Neural cell (in vitro differentiated cells): ENCODE data around the gene LDLRAD4.

Source experiments
- EP300 ChIP-seq: fragments of 450-650 bp; conservative IDR thresholded peaks from 2 replicates; pipeline ENCODE4 v1.6.1; 2014; ENCODE audit warnings: antibody characterized with exemption, mild to moderate bottlenecking, moderate library complexity; ENCODE audit not compliant: poor library complexity, severe bottlenecking
- SMC3 ChIP-seq: fragments of 450-650 bp; conservative IDR thresholded peaks from 2 replicates; pipeline ENCODE4 v1.6.1; 2014; ENCODE audit warnings: antibody characterized with exemption, mild to moderate bottlenecking, moderate library complexity; ENCODE audit not compliant: poor library complexity
- TF ChIP-seq, protein P1 (sequence below): fragments of 450-650 bp; IDR thresholded peaks from 2 replicates; pipeline ENCODE4 v1.5.1; 2014; ENCODE audit warnings: antibody characterized with exemption, mild to moderate bottlenecking, moderate library complexity; ENCODE audit not compliant: poor library complexity, severe bottlenecking

DNA sequence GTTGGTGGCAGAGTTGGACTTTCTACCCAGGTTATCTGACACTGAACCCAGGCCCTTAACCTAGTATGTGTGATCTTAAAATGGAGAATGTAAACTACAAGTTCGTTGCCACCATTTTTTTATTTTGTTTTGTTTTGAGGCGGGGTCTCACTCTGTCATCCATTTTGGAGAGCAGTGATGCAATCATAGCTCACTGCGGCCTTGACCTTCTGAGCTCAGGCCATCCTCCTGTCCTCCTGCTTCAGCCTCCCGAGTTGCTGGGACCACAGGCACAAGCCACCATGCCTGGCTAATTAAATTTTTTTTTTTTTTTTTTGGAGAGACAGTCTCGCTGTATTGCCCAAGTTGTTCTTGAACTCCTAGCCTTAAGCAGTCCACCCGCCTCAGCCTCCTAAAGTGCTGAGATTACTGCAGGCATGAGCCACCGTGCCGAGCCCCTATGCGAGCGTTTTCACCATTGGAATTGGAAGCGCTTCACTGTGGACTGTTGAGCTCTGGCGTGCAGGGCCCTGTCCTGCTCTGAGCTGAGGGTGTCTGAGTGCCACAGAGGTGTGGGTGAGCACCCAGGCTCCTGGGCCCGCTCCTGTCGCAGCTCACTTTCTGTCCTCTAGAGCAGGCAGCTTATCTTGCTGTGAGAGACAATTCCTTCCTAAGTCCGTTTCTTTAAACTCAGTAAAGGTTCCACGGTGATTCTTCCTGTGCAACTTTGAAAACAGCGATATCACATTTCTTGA is 186.9 kb downstream of the LDLRAD4 start:
- TF ChIP-seq, protein P1, sequence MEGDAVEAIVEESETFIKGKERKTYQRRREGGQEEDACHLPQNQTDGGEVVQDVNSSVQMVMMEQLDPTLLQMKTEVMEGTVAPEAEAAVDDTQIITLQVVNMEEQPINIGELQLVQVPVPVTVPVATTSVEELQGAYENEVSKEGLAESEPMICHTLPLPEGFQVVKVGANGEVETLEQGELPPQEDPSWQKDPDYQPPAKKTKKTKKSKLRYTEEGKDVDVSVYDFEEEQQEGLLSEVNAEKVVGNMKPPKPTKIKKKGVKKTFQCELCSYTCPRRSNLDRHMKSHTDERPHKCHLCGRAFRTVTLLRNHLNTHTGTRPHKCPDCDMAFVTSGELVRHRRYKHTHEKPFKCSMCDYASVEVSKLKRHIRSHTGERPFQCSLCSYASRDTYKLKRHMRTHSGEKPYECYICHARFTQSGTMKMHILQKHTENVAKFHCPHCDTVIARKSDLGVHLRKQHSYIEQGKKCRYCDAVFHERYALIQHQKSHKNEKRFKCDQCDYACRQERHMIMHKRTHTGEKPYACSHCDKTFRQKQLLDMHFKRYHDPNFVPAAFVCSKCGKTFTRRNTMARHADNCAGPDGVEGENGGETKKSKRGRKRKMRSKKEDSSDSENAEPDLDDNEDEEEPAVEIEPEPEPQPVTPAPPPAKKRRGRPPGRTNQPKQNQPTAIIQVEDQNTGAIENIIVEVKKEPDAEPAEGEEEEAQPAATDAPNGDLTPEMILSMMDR: no peak
- no peak for TF ChIP-seq EP300
- no peak for TF ChIP-seq SMC3
